H1 (cell line): ENCODE measurements around the gene TUBD1.

Experiments
- CTCF ChIP-seq, 3 experiments: IDR thresholded peaks; 1 replicate in 2 of 3; 2 replicates in 1 of 3; pipeline versions ENCODE4 v1.5.1 to v1.6.1; 2011; ENCODE audit warnings: low read length in 3 of 3, mild to moderate bottlenecking in 3 of 3, inconsistent platforms in 2 of 3, low read depth in 1 of 3, moderate library complexity in 1 of 3; ENCODE audit not compliant: insufficient read depth in 1 of 3; ENCODE audit errors: control extremely low read depth in 1 of 3
- EZH2 ChIP-seq: fragments of 200-600 bp; sonication (generic); IDR thresholded peaks from 2 replicates; pipeline ENCODE4 v1.7.1; 2012; ENCODE audit warnings: low read depth, mild to moderate bottlenecking, moderate library complexity, low read length, inconsistent platforms; ENCODE audit not compliant: severe bottlenecking
- JUN ChIP-seq: IDR thresholded peaks from 2 replicates; pipeline ENCODE4 v1.6.1; 2011; ENCODE audit warnings: low read depth, mild to moderate bottlenecking, improper control_type of control experiment, low read length
- MAX ChIP-seq: IDR thresholded peaks from 2 replicates; pipeline ENCODE4 v1.6.1; 2012; ENCODE audit warnings: inconsistent platforms
- NANOG ChIP-seq: IDR thresholded peaks from 2 replicates; pipeline ENCODE4 v1.6.1; 2011; ENCODE audit warnings: low read length, low read depth, mild to moderate bottlenecking, inconsistent platforms; ENCODE audit not compliant: insufficient read depth, poor library complexity, severe bottlenecking
- POLR2A ChIP-seq, 2 experiments: IDR thresholded peaks; 1 replicate in 1 of 2; 2 replicates in 1 of 2; pipeline ENCODE4 v1.6.1; 2011; ENCODE audit warnings: low read depth in 2 of 2, low read length in 2 of 2, mild to moderate bottlenecking in 2 of 2; ENCODE audit errors: control extremely low read depth in 1 of 2
- POLR2AphosphoS5 ChIP-seq: IDR thresholded peaks from 2 replicates; pipeline ENCODE4 v1.6.1; 2011; ENCODE audit warnings: low read depth, low read length
- RFX5 ChIP-seq: IDR thresholded peaks from 2 replicates; pipeline ENCODE4 v1.6.1; 2011; ENCODE audit warnings: low read depth, low read length, improper control_type of control experiment, borderline replicate concordance
- TCF12 ChIP-seq: IDR thresholded peaks from 2 replicates; pipeline ENCODE4 v1.6.1; 2011; ENCODE audit warnings: low read depth, mild to moderate bottlenecking, low read length
- ZNF274 ChIP-seq: IDR thresholded peaks from 2 replicates; pipeline ENCODE4 v1.7.0; 2012; ENCODE audit warnings: low read length, borderline replicate concordance; ENCODE audit errors: extremely low read depth

- TF ChIP-seq EZH2 = no peak
- no peak for TF ChIP-seq RFX5
- TF ChIP-seq TCF12 = no peak
- no peak for TF ChIP-seq POLR2A (IDR thresholded peaks at IDR 0.05; ENCODE audit: control extremely low read depth in 1 of 2, low read depth in 2 of 2, low read length in 2 of 2)
- TF ChIP-seq CTCF (IDR thresholded peaks at IDR 0.05; ENCODE audit: control extremely low read depth in 1 of 3, insufficient read depth in 1 of 3, low read depth in 1 of 3, low read length in 3 of 3) = no peak
- no peak for TF ChIP-seq MAX
- no peak for TF ChIP-seq POLR2AphosphoS5
- TF ChIP-seq JUN = no peak
- no peak for TF ChIP-seq NANOG
- no peak for TF ChIP-seq ZNF274
Observed at GRCh38 chr17:59876107-59876506, 16.6 kb downstream of the TUBD1 start.
